Trophoblast cell (in vitro differentiated cells and primary cell): ENCODE data around the gene CHMP3.
A peak's percentile ranks its signal among the peaks of the same experiment; 100 is the strongest.
"Not testable (repeated sequence)": the region's sequence is repeated elsewhere in the genome, so short reads cannot be mapped to it uniquely, and the experiment has no call there.

Experiments used
- DNase-seq, 2 donors: peaks; one replicate each; pipeline ENCODE4 v3.0.0-alpha.2; 2016
- H2AFZ ChIP-seq: 2 replicates; pipeline ENCODE4 v1.6.1; 2013; ENCODE audit warnings: low read length, moderate library complexity, mild to moderate bottlenecking; ENCODE audit not compliant: insufficient read depth, poor library complexity
- H2AK5ac ChIP-seq: 2 replicates; pipeline ENCODE4 v1.6.1; 2013; ENCODE audit warnings: mild to moderate bottlenecking, low read length
- H2BK120ac ChIP-seq: 2 replicates; pipeline ENCODE4 v1.6.1; 2013; ENCODE audit warnings: low read length, mild to moderate bottlenecking, moderate library complexity; ENCODE audit not compliant: insufficient read depth, poor library complexity
- H2BK12ac ChIP-seq: 2 replicates; pipeline ENCODE4 v1.6.1; 2013; ENCODE audit warnings: mild to moderate bottlenecking, low read length, moderate library complexity
- H2BK5ac ChIP-seq: 2 replicates; pipeline ENCODE4 v1.6.1; 2013; ENCODE audit warnings: low read length, low read depth, moderate library complexity, mild to moderate bottlenecking; ENCODE audit not compliant: poor library complexity
- H3K14ac ChIP-seq: 2 replicates; pipeline ENCODE4 v1.6.1; 2013; ENCODE audit warnings: mild to moderate bottlenecking, low read length
- H3K18ac ChIP-seq: 2 replicates; pipeline ENCODE4 v1.6.1; 2013; ENCODE audit warnings: mild to moderate bottlenecking, low read length
- H3K23ac ChIP-seq: 2 replicates; pipeline ENCODE4 v1.6.1; 2013; ENCODE audit warnings: low read length
- H3K27ac ChIP-seq: 2 replicates; pipeline ENCODE4 v1.5.1; 2013; ENCODE audit warnings: low read depth, mild to moderate bottlenecking, inconsistent platforms, low read length, moderate library complexity
- H3K27me3 ChIP-seq: 2 replicates; pipeline ENCODE4 v1.6.1; 2013; ENCODE audit warnings: inconsistent platforms, mild to moderate bottlenecking, low read length, moderate library complexity; ENCODE audit not compliant: insufficient read depth
- H3K36me3 ChIP-seq, 2 experiments: 1 replicate in 1 of 2; 2 replicates in 1 of 2; pipeline ENCODE4 v1.6.1; 2013; ENCODE audit warnings: low read length in 2 of 2, mild to moderate bottlenecking in 2 of 2, moderate library complexity in 1 of 2; ENCODE audit not compliant: insufficient read depth in 2 of 2, control insufficient read depth in 1 of 2
- H3K4ac ChIP-seq: 2 replicates; pipeline ENCODE4 v1.6.1; 2013; ENCODE audit warnings: low read depth, mild to moderate bottlenecking, low read length, moderate library complexity
- H3K4me1 ChIP-seq, 2 experiments: 1 replicate in 1 of 2; 2 replicates in 1 of 2; pipeline ENCODE4 v1.6.1; 2013; ENCODE audit warnings: low read length in 2 of 2, mild to moderate bottlenecking in 2 of 2, moderate library complexity in 1 of 2; ENCODE audit not compliant: insufficient read depth in 2 of 2, control insufficient read depth in 1 of 2
- H3K4me2 ChIP-seq: 2 replicates; pipeline ENCODE4 v1.6.1; 2013; ENCODE audit warnings: inconsistent platforms, mild to moderate bottlenecking, low read length, moderate library complexity
- H3K4me3 ChIP-seq: 2 replicates; pipeline ENCODE4 v1.5.1; 2013; ENCODE audit warnings: mild to moderate bottlenecking, low read depth, low read length, inconsistent platforms
- H3K79me1 ChIP-seq: one replicate; pipeline ENCODE4 v1.6.1; 2013; ENCODE audit warnings: low read length
- H3K79me2 ChIP-seq: 2 replicates; pipeline ENCODE4 v1.6.1; 2013; ENCODE audit warnings: low read length, mild to moderate bottlenecking; ENCODE audit not compliant: control insufficient read depth, insufficient read depth, poor library complexity
- H3K9ac ChIP-seq: 2 replicates; pipeline ENCODE4 v1.6.1; 2013; ENCODE audit warnings: mild to moderate bottlenecking, low read length
- H3K9me3 ChIP-seq: 2 replicates; pipeline ENCODE4 v1.6.1; 2013; ENCODE audit warnings: low read depth, mild to moderate bottlenecking, control low read depth, inconsistent platforms, low read length; ENCODE audit not compliant: insufficient read depth
- H4K12ac ChIP-seq: 2 replicates; pipeline ENCODE4 v1.6.1; 2013; ENCODE audit warnings: low read depth, mild to moderate bottlenecking, low read length, moderate library complexity
- H4K8ac ChIP-seq: 2 replicates; pipeline ENCODE4 v1.6.1; 2013; ENCODE audit warnings: low read depth, mild to moderate bottlenecking, low read length, moderate library complexity
- H4K91ac ChIP-seq: one replicate; pipeline ENCODE4 v1.6.1; 2013; ENCODE audit warnings: low read depth, mild to moderate bottlenecking, low read length, moderate library complexity
- WGBS: extraction: QIAGEN DNeasy Blood & Tissue Kit; methylation state at CpG from one replicate; pipeline ENCODE4 v1.1.7; 2013; ENCODE audit warnings: missing lambda C conversion rate; ENCODE audit not compliant: insufficient read length, insufficient coverage; ENCODE audit errors: extremely low coverage; 5-methylcytosine and 5-hydroxymethylcytosine counted together

Gene CHMP3

DNA sequence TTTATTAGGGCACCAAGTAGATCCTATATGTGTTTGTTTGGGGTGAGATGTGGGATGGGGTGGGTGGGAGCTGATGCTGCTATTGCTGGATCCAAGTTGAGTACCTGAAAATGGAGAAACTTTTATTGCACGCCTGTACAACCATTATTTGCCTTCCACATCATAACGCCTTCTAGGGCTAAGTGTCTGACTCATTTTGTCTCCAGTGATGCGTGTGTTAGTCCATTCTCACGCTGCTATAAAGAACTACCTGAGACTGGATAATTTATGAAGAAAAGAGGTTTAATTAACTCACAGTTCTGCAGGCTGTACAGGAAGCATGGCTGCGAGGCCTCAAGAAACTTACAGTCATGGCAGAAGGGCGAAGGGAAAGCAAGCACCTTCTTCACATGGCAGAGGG lies 63.9 kb downstream of the CHMP3 start:
- Histone ChIP-seq H3K4me1 (no peaks in the 10 kb centered on the region), H2AK5ac (no peak overlapping the region), H3K14ac (no peak overlapping the region), H3K18ac (no peak overlapping the region), H3K9me3 (peaks cover 9% of the 10 kb centered on the region), H3K4ac (no peak overlapping the region), H4K12ac (no peak overlapping the region), H3K36me3 (peaks cover 24% of the 10 kb centered on the region in 2 experiments), H2BK12ac (no peak overlapping the region), H4K8ac (no peak overlapping the region), H2AFZ (no peak overlapping the region), H3K9ac (no peak overlapping the region), H3K79me2 (no peaks in the 10 kb centered on the region), H3K27ac (no peak overlapping the region), H2BK5ac (no peak overlapping the region), H3K79me1 (no peaks in the 10 kb centered on the region), H3K23ac (no peak overlapping the region), H3K27me3 (no peaks in the 10 kb centered on the region), H3K4me2 (no peak overlapping the region), H3K4me3 (no peak overlapping the region), H2BK120ac (no peak overlapping the region), H4K91ac (no peak overlapping the region)
- WGBS: no CpG with 5 or more reads among the region's 6 CpGs
- DNase-seq: no peak

- no peak overlapping the region for H2AK5ac ChIP-seq
- H3K9ac ChIP-seq: no peak overlapping the region
- H4K12ac ChIP-seq: no peak overlapping the region
- H3K23ac ChIP-seq: no peak overlapping the region
- no peak overlapping the region for H2BK12ac ChIP-seq
- H3K4me2 ChIP-seq: no peak overlapping the region
- no peaks in the 10 kb centered on the region for H3K79me1 ChIP-seq
- H3K27ac ChIP-seq: no peak overlapping the region
- H3K27me3 ChIP-seq: no peaks in the 10 kb centered on the region
- no peak overlapping the region for H4K8ac ChIP-seq
- peaks cover 9% of the 10 kb centered on the region for H3K9me3 ChIP-seq
- WGBS: no CpG with 5 or more reads among the region's 3 CpGs
- no peaks in the 10 kb centered on the region for H3K79me2 ChIP-seq
- no peak overlapping the region for H2AFZ ChIP-seq
- H3K4ac ChIP-seq: no peak overlapping the region
- H2BK5ac ChIP-seq: no peak overlapping the region
- no peaks in the 10 kb centered on the region for H3K4me1 ChIP-seq
- no peak overlapping the region for H3K14ac ChIP-seq
- H3K4me3 ChIP-seq: no peak overlapping the region
- peaks cover 24% of the 10 kb centered on the region in 2 experiments for H3K36me3 ChIP-seq
- H4K91ac ChIP-seq: no peak overlapping the region
- H3K18ac ChIP-seq: no peak overlapping the region
- no peak overlapping the region for H2BK120ac ChIP-seq
- DNase-seq: no peak
Measured at GRCh38 chr2:86498468-86499260, 64.6 kb downstream of the CHMP3 start.

DNA sequence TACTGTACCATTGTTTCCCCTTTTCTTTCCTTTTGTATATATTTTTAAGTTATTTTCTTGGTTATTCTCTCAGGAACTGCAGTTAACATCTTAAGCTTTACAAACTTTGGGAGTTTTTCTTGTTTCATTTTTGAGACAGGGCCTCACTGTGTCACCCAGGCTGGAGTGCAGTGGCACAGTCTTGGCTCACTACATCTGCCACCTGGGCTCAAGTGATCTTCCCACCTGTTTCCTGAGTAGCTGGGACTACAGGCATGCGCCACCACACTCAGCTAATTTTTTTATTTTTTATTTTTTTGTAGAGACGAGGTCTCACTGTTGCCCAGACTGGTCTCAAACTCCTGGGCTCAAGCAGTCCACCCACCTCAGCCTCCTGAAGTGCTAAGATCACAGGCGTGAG lies 66.9 kb downstream of the CHMP3 start:
- not testable (repeated sequence) for H3K27me3 ChIP-seq, H3K4me1 ChIP-seq, H3K18ac ChIP-seq, H2AK5ac ChIP-seq, H2BK120ac ChIP-seq, H3K4ac ChIP-seq, H3K4me3 ChIP-seq, H2AFZ ChIP-seq, H4K12ac ChIP-seq, H3K4me2 ChIP-seq, H3K14ac ChIP-seq, H3K9ac ChIP-seq, H4K8ac ChIP-seq, H4K91ac ChIP-seq, H3K79me1 ChIP-seq, H2BK5ac ChIP-seq, H3K9me3 ChIP-seq, DNase-seq, H3K27ac ChIP-seq, H3K79me2 ChIP-seq, H2BK12ac ChIP-seq, H3K23ac ChIP-seq
- no CpG with 5 or more reads among the region's 3 CpGs for WGBS
- peaks cover 23 to 24% of the 10 kb centered on the region in 2 experiments for H3K36me3 ChIP-seq

GRCh38 chr2:86492048-86492453 lies 71.2 kb downstream of the CHMP3 start:
- H3K9ac ChIP-seq: no peak overlapping the region
- H3K9me3 ChIP-seq: no peaks in the 10 kb centered on the region
- no peak overlapping the region for H4K91ac ChIP-seq
- no peaks in the 10 kb centered on the region for H3K4me1 ChIP-seq
- no peak overlapping the region for H2BK120ac ChIP-seq
- H3K14ac ChIP-seq: no peak overlapping the region
- no peak overlapping the region for H3K4me3 ChIP-seq
- H2BK5ac ChIP-seq: no peak overlapping the region
- no peak overlapping the region for H3K4ac ChIP-seq
- no peaks in the 10 kb centered on the region for H3K79me2 ChIP-seq
- no peaks in the 10 kb centered on the region for H3K27me3 ChIP-seq
- H4K8ac ChIP-seq: no peak overlapping the region
- H2BK12ac ChIP-seq: no peak overlapping the region
- peaks cover 16 to 22% of the 10 kb centered on the region in 2 experiments for H3K36me3 ChIP-seq
- H3K23ac ChIP-seq: no peak overlapping the region
- no peak overlapping the region for H3K27ac ChIP-seq
- H3K4me2 ChIP-seq: no peak overlapping the region
- WGBS: no CpG with 5 or more reads among the region's 1 CpG
- H2AK5ac ChIP-seq: no peak overlapping the region
- H2AFZ ChIP-seq: no peak overlapping the region
- DNase-seq: peak; percentile 9 to 63
- no peak overlapping the region for H4K12ac ChIP-seq
- H3K18ac ChIP-seq: no peak overlapping the region
- H3K79me1 ChIP-seq: no peaks in the 10 kb centered on the region
